RPMI8226 (cell line): ENCODE measurements around the gene PLCB1.

ENCODE experiments used
- DNase-seq: peaks from one replicate; pipeline ENCODE4 v3.0.0-alpha.2; 2015

PLCB1 gene

DNA sequence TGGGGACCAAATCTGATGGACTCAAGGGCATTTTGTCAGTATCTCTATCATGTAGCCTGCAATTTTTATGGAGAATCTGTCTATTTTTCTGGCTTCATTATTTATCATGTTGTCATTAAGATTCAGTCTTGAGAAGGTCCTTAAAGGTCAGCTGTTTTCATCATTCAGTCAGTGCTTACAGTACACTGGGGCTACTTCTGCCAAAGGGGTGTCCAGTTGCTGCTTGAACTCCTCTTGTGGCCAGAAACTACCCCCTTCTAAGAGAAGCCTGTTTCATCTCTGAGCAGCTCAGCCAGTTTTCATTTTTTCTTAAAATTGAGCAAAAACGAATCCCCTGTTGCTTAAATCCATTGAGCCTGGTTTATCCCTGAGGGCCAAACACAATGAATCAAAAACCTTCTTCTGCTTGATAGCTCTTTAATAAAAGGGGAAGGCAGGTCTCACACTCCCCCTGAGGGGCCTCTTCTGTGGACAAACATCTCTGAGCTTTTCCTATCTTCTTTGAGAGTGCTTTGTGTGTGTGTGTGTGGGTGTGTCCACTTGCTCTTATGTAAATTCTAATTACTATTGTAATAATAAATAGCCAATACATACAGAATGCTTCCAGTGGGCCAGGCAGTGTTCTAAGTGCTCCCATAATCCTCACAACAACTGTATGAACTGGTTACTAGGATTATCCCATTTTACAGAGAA lies 172.2 kb downstream of the PLCB1 start:
- DNase-seq: no peak

DNA sequence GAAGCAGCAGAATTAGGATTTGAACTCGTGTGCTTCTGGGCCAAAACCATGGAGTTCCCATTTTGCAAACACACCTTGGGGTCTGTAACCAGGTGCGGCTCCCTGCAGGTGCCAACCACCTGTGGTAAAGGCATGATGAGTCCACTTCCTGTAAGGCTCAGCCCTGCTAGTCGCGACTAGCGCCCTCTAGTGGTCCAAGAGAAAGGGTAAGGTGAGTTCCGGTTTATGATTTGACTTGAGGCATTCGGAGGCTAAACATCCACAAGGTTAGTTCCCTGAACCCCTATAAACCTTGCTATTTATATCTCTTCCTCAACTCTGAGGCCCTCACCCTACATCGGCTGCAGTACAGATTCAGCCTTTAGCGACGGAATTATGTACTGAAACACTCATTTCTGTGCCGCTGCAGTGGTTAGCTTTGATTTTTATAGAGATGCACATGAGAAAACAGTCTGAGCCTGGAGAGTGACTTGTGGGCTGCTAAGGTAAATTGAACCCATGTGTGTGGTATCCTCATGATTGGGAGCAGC lies 173.4 kb downstream of the PLCB1 start:
- DNase-seq: peak; percentile 87

GRCh38 chr20:8306937-8307336 lies 174.9 kb downstream of the PLCB1 start:
- DNase-seq: no peak

- DNase-seq: no peak
Observed at GRCh38 chr20:8309634-8310033, 177.6 kb downstream of the PLCB1 start.

DNA sequence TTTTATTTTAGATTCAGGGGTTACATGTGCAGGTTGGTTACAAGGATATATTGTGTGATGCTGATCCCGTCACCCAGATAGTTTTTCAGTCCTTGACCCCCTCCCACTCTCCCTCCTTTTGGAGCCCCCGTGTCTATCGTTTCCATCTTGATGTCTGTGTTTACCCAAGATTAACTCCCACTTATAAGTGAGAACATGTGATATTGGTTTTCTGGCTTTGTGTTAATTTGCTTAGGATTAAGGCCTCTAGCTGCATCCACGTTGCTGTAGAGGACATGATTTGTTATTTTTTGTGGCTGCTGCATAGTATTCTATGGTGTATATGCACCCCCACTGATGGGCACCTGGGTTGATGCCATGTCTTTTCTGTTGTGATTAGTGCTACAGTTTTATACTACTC lies 178.6 kb downstream of the PLCB1 start:
- DNase-seq: no peak

DNA sequence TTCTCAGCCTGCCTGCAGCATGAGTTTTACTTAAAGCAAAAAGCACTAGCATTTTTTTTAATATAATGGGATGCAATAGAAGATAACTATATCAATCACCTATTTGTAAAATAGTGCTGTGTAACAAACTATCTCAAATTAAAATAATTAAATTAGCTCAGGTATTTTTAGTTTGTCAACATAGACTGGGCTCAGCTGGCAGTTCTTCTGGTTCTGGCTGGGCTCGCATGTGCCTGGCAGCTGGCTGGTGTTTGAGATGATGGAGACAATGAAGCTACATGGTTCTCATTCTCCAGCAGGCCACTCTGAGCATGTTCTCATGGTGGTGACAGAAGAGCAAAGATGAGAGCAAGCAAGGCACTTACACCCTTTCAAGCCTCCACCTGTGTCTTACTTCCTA lies 181.0 kb downstream of the PLCB1 start:
- no peak for DNase-seq

DNA sequence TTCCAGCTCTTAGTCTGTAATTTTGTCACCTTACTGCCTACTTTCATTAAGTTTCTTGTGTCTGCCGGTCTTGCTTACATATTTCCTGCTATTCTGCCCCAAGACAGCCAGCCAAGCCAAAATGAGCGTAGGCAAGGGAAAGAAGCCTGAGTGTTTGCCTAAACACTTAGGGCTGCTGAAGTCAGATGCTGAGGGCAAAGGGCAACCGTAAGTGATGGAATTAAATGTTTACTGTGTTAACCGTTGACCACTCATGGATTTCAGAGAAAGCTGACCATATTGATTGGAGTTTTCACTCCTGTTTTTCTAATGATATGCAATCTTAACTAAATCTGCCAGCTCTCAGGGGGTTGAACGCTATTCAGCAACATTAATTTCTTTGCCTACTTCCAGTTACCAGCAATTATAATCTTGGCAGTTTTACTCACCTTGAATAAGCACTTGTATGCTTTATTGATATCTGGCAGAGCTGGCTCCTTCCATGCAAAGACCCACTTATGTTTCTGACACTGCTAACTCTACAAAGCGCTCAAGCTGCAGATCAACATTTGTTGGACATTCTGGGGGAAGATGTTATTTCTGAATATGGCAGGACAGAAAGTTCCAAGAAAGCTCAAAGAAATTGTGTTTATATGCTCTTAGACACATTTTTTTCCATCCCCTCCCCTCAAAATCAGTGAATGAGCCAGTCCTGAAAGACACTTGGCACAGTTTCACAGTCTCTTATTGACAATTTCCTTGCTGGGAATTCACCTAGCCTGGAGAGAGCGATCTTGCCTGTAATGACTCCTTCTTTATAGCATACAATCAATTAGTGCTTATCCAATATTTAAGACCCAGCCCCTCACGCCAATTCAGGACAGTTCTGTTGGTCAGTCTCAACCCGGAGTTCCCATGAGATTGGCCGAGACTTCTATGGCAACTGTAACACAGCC lies 183.8 kb downstream of the PLCB1 start:
- no peak for DNase-seq

GRCh38 chr20:8317448-8317847 lies 185.4 kb downstream of the PLCB1 start:
- no peak for DNase-seq

GRCh38 chr20:8318965-8319625 lies 187.0 kb downstream of the PLCB1 start:
- no peak for DNase-seq

DNA sequence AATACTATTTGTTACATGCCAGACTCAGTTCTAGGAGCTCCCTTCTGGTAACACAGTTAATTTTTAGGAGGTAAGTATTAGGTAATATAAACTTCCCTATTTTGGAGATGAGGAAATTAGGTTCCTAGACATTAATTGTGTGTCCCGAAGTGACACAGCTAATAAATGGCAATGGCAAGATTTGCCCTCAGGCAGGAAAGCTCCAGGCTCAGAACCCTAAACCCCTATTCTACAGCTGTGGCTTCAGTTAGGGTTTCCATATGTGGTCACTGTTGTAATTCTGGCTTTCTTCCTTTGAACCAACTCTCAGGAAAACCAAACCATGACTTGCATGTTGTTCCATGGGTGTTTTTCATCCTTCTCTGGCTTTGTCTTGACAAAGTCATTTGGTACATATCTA lies 188.2 kb downstream of the PLCB1 start:
- DNase-seq: no peak

- no peak for DNase-seq
Observed at GRCh38 chr20:8321001-8321400, 188.9 kb downstream of the PLCB1 start.

- no peak for DNase-seq
Observed at GRCh38 chr20:8322662-8323217, 190.7 kb downstream of the PLCB1 start.

DNA sequence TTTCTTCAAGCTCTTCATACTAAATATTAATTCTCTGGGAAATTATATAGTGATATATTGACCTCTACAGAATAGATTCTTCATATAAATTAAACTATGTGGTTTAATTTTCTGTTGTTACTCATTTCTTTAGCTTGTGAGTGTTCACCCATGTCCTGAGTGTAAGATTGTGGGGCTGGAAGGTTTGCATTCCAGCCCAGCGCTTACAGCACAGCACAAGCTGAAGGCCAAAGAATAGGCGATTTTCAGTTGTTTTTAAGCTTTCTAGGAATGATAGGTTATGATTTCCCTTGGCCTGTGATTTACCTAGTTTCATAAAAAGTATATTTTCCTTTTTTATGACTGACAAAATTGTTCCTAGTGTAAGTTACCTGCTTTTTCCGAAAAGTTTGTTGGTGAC lies 194.1 kb downstream of the PLCB1 start:
- no peak for DNase-seq

DNA sequence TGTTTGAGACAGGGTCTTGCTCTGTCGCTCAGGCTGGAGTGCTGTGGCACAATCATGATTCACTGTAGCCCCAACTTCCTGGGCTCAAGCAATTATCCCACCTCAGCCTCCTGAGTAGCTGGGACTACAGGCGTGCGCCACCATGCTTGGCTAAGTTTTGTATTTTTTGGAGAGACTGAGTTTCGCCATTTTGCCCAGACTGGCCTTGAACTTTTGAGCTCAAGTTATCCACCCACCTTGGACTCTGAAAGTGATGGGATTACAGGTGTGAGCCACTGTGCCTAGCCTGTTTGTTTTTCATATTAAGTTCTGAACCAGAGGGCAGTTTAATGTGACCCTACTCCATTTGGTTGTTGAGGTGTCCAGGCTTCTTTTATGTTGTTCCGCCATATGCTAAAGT lies 194.8 kb downstream of the PLCB1 start:
- DNase-seq: no peak

DNA sequence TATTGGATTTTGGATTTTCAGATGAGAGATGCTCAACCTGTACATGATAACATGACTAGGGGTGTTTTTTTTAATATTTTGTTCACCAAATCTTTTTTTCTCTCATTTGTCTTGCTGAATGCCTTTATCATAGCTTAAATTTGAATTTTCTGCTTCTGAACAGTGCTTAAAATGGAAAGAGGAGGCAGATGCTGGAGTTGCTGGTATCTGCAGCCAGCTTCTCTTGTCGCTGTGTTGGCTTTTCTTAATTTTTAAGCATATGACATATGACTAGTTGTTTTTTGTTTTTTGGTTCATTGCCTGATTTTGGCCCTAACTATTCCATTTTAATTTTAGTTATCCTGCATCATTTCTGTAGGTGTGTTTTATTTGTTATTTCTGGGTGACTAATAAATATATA lies 196.1 kb downstream of the PLCB1 start:
- DNase-seq: no peak

GRCh38 chr20:8330319-8330784 lies 198.3 kb downstream of the PLCB1 start:
- DNase-seq: no peak

- DNase-seq: no peak
Observed at GRCh38 chr20:8330785-8331695, 199.0 kb downstream of the PLCB1 start.

DNA sequence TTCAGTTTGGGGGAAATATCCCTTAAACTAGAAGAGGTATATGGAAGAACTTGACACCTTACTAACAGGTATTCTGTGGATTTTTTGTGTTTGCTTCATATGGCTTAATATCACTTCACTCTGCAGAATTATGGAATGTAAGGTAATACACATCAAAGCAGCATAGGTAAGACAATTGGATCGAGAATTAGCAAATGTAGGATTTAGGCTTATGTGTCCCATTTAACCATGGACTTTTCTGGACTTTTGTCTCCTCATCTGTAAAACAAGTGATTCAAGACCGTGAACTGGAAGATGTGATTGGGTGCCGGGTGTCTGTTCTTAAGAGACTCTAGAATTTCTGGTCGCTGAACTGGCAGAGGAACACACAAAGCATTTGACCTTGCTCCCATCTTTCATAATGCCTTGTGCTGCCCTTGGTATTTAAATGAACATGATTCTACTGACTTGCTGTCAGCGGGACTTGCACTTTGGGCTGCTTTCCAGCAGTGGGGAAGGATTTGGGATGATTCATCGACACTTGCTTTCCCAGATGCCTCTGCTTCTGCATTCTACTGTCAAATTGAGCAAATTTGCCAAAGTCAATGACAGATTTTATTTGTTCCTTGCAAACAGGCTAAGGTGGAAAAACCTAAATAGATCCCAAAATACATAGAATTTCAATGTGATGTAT lies 199.8 kb downstream of the PLCB1 start:
- DNase-seq: no peak

DNA sequence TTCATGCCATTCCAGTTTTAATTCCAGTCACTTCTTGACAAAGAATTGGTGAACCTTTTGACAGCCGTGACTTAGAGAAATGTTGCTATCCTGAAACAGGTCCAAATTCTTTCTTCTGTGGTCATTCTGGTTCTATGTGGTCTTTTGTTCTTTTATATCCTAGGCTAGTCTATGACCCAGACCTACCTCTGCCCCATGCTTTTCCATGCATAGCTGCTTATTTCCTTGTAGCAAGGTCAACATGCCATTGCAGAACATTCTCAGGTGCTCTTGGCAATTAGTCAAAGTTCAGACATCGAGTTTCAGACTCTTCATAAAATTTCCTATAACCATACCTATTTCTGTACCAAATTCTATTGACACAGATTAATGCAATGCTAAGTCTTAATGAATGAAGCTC lies 202.6 kb downstream of the PLCB1 start:
- DNase-seq: no peak

DNA sequence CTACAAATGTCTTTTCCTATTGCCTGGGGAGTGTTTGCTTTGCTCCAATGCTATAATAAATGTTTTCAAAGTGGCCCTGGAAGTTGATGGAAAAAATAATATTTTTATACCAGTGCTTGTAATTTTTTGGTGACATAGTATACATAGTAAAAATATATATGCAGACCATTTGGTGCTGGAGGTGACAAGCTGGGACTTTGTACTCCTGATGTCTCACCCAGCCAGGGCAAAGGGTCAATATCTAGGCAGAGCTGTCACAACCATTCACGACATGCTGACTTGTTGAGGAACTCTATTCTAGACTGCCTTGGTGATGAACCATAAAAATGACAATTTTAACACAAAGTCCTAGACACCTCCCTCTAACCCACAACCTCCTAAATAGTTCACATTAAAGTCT lies 203.0 kb downstream of the PLCB1 start:
- no peak for DNase-seq

GRCh38 chr20:8335495-8336195 lies 203.6 kb downstream of the PLCB1 start:
- no peak for DNase-seq
